Activated naive CD8-positive, alpha-beta T cell treated with anti-CD3 and anti-CD28 coated beads for 36 hours (primary cell): ENCODE data around the gene MKRN1. TPM values are rescaled to one million over a fixed set of nuclear protein-coding genes. Genes with fewer than 3 reads are reported as not detected.
"Not testable (repeated sequence)": the region's sequence is repeated elsewhere in the genome, so short reads cannot be mapped to it uniquely, and the experiment has no call there.

Experiments used
- DNase-seq: peaks from one replicate; pipeline ENCODE4 v3.0.0; 2021
- H3K27ac Mint-ChIP-seq: one replicate; pipeline ENCODE4 v1.8.0; 2022; ENCODE audit warnings: mild to moderate bottlenecking, moderate library complexity, mixed read lengths
- H3K27me3 Mint-ChIP-seq: one replicate; pipeline ENCODE4 v1.8.0; 2022; ENCODE audit warnings: mild to moderate bottlenecking, mixed read lengths
- H3K36me3 Mint-ChIP-seq: one replicate; pipeline ENCODE4 v1.8.0; 2021; ENCODE audit warnings: mild to moderate bottlenecking, mixed read lengths
- H3K4me1 Mint-ChIP-seq: one replicate; pipeline ENCODE4 v1.8.0; 2021; ENCODE audit warnings: mixed read lengths
- H3K4me3 Mint-ChIP-seq: one replicate; pipeline ENCODE4 v1.8.0; 2022; ENCODE audit warnings: mild to moderate bottlenecking, moderate library complexity, mixed read lengths
- H3K9me3 Mint-ChIP-seq: one replicate; pipeline ENCODE4 v1.8.0; 2022; ENCODE audit warnings: mixed read lengths
- total RNA-seq, 2 experiments: library from RNA; stranded (reverse); gene quantifications; one replicate each; pipeline ENCODE4 v1.2.3, GENCODE V29; 2021

The MKRN1 gene
- 10 to 100 TPM; 47.7 to 48.1 TPM for total RNA-seq

GRCh38 chr7:140479062-140479738 lies at the start of gene MKRN1:
Gene MKRN1 (minus strand): TSS chr7:140479505. CDS start chr7:140479344, 161 bp downstream.
- Mint-ChIP-seq H3K36me3 (peaks cover 2% of the 10 kb centered on the region), H3K9me3 (no peaks in the 10 kb centered on the region), H3K27me3 (no peaks in the 10 kb centered on the region), H3K4me1 (peaks cover 28% of the 10 kb centered on the region), H3K4me3 (peak within 1 kb of the TSS; percentile 99), H3K27ac (peak within 1 kb of the TSS; percentile 91)
- peak; percentile 94 for DNase-seq

GRCh38 chr7:140526787-140527664 lies 47.7 kb upstream of the MKRN1 start:
- peak overlapping the region; percentile 59 for H3K27ac Mint-ChIP-seq
- no peak for DNase-seq
- H3K4me3 Mint-ChIP-seq: no peak overlapping the region
- H3K4me1 Mint-ChIP-seq: peaks cover 7% of the 10 kb centered on the region
- peaks cover 4% of the 10 kb centered on the region for H3K27me3 Mint-ChIP-seq
- H3K36me3 Mint-ChIP-seq: no peaks in the 10 kb centered on the region
- H3K9me3 Mint-ChIP-seq: no peaks in the 10 kb centered on the region

- H3K4me1 Mint-ChIP-seq: peaks cover 7% of the 10 kb centered on the region
- peaks cover 2% of the 10 kb centered on the region for H3K27me3 Mint-ChIP-seq
- no peak for DNase-seq
- no peak overlapping the region for H3K4me3 Mint-ChIP-seq
- H3K27ac Mint-ChIP-seq: no peak overlapping the region
- H3K9me3 Mint-ChIP-seq: no peaks in the 10 kb centered on the region
- no peaks in the 10 kb centered on the region for H3K36me3 Mint-ChIP-seq
Measured at GRCh38 chr7:140526214-140526613, 46.9 kb upstream of the MKRN1 start.

GRCh38 chr7:140525743-140526142 lies 46.4 kb upstream of the MKRN1 start:
- Mint-ChIP-seq H3K9me3 (no peaks in the 10 kb centered on the region), H3K4me3 (no peak overlapping the region), H3K27me3 (no peaks in the 10 kb centered on the region), H3K36me3 (no peaks in the 10 kb centered on the region), H3K27ac (no peak overlapping the region), H3K4me1 (peaks cover 7% of the 10 kb centered on the region)
- peak; percentile 18 for DNase-seq

- H3K27ac Mint-ChIP-seq: no peak overlapping the region
- no peaks in the 10 kb centered on the region for H3K9me3 Mint-ChIP-seq
- no peak overlapping the region for H3K4me3 Mint-ChIP-seq
- peaks cover 7% of the 10 kb centered on the region for H3K27me3 Mint-ChIP-seq
- H3K4me1 Mint-ChIP-seq: peaks cover 4% of the 10 kb centered on the region
- H3K36me3 Mint-ChIP-seq: no peaks in the 10 kb centered on the region
- DNase-seq: no peak
Measured at GRCh38 chr7:140521421-140521820, 42.1 kb upstream of the MKRN1 start.

DNA sequence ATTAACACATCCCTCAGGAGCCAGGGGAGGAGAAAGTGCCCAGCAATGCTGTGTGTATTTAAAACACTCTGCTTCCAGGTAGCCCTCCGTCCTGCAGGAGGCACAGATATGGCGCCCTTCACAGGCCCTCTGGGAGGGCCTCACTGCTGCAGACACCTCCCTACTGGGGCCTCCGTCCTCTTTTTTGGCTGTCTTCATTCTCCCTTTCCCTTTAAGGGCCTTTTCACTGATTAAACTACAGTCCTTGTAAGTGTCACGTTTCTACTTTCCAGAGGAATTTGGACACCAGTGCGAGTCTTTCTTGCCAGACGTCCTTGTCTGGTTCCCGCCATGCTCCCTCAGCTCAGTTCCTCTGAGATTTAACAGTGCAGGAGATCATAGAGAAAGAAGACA lies 39.7 kb upstream of the MKRN1 start:
- no peaks in the 10 kb centered on the region for H3K9me3 Mint-ChIP-seq
- H3K27me3 Mint-ChIP-seq: peaks cover 7% of the 10 kb centered on the region
- H3K4me3 Mint-ChIP-seq: no peak overlapping the region
- H3K36me3 Mint-ChIP-seq: no peaks in the 10 kb centered on the region
- DNase-seq: no peak
- H3K27ac Mint-ChIP-seq: no peak overlapping the region
- H3K4me1 Mint-ChIP-seq: peaks cover 2% of the 10 kb centered on the region

DNA sequence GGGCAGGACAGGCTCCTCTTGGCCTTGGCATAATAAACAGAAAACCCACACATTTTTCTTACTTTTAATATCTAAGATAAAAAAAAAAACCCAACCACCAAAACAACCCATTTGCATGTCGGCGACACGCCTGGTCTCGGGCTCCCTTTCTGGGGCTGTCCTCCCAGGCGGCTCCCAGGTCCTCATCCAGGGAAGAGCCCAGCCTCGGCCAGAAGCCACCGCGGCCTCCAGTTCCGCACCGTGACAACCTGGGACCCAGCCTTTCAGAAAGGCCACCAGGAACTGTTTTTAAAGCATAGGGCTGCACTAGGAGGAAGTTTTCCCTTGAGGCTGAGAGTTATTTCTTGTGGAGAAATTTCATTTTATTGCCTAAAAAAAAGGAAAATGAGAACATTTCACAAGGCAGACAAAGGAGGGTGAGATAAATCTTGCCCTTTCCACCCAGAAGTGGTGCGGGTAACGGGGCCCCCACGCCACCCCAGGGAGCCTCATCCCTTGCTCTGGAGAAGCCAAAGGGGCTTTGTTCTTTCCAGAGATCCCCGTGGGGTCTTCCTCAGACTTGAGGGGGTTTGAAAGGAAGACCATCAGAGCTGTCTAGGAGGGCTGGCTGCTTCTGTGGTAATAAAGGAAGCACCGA lies 39.2 kb upstream of the MKRN1 start:
- H3K36me3 Mint-ChIP-seq: no peaks in the 10 kb centered on the region
- no peak for DNase-seq
- H3K9me3 Mint-ChIP-seq: no peaks in the 10 kb centered on the region
- peaks cover 7% of the 10 kb centered on the region for H3K27me3 Mint-ChIP-seq
- no peak overlapping the region for H3K4me3 Mint-ChIP-seq
- H3K4me1 Mint-ChIP-seq: peaks cover 2% of the 10 kb centered on the region
- H3K27ac Mint-ChIP-seq: no peak overlapping the region

GRCh38 chr7:140517546-140518369 lies 38.5 kb upstream of the MKRN1 start:
- peak overlapping the region; percentile 25 for H3K4me3 Mint-ChIP-seq
- no peaks in the 10 kb centered on the region for H3K36me3 Mint-ChIP-seq
- peak; percentile 65 for DNase-seq
- H3K4me1 Mint-ChIP-seq: peaks cover 2% of the 10 kb centered on the region
- peaks cover 7% of the 10 kb centered on the region for H3K27me3 Mint-ChIP-seq
- no peaks in the 10 kb centered on the region for H3K9me3 Mint-ChIP-seq
- H3K27ac Mint-ChIP-seq: no peak overlapping the region

GRCh38 chr7:140512317-140513000 lies 33.2 kb upstream of the MKRN1 start:
- Mint-ChIP-seq H3K27ac (no peak overlapping the region), H3K36me3 (no peaks in the 10 kb centered on the region)

GRCh38 chr7:140509789-140510188 lies 30.5 kb upstream of the MKRN1 start:
- Mint-ChIP-seq H3K9me3 (no peaks in the 10 kb centered on the region), H3K27me3 (no peaks in the 10 kb centered on the region), H3K36me3 (no peaks in the 10 kb centered on the region), H3K4me3 (no peak overlapping the region), H3K4me1 (no peaks in the 10 kb centered on the region), H3K27ac (no peak overlapping the region)
- no peak for DNase-seq

More at GRCh38 chr7:140512317-140513000, 33.2 kb upstream of the MKRN1 start:
- H3K27me3 Mint-ChIP-seq: peaks cover under 1% of the 10 kb centered on the region
- no peaks in the 10 kb centered on the region for H3K9me3 Mint-ChIP-seq
- no peak for DNase-seq
- H3K4me3 Mint-ChIP-seq: no peak overlapping the region
- no peaks in the 10 kb centered on the region for H3K4me1 Mint-ChIP-seq

- H3K27me3 Mint-ChIP-seq, H3K4me3 Mint-ChIP-seq, H3K9me3 Mint-ChIP-seq, DNase-seq, H3K36me3 Mint-ChIP-seq, H3K27ac Mint-ChIP-seq, H3K4me1 Mint-ChIP-seq: not testable (repeated sequence)
Measured at GRCh38 chr7:140507556-140507955, 28.3 kb upstream of the MKRN1 start.

DNA sequence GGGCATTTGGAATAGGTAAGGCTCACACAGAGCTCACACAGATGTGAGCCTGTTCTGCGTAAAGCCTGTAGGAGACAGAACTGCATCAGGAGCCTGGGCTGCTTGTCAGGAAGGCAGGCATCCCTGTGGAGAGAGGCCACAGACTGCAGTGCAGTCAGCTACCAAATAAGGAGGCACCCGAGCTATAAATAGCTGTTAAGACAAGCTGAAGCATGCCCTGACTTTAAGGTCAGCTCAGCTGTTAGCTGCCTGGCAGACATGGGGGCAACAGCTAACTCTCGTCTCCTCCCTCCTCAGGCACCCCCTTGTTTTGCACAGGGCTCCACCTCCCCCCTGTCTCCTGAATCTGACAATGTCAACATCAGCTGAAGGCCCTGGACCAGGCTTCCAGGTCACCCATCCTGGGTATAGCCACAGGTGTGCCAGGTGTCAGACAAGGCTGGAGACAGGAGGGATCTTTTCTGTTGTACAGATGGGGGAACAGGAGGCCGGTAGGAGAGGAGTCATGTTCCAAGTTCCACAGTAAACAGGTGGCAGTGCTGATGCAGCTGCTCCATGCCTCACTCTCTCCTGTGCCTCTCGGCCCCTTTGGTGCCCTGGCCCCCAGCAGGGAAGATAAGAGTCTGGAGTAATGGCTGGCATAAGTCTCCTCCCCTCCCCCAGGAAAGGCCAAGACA lies 27.6 kb upstream of the MKRN1 start:
- no peaks in the 10 kb centered on the region for H3K4me1 Mint-ChIP-seq
- DNase-seq: no peak
- H3K4me3 Mint-ChIP-seq: no peak overlapping the region
- H3K9me3 Mint-ChIP-seq: no peaks in the 10 kb centered on the region
- no peak overlapping the region for H3K27ac Mint-ChIP-seq
- no peaks in the 10 kb centered on the region for H3K36me3 Mint-ChIP-seq
- no peaks in the 10 kb centered on the region for H3K27me3 Mint-ChIP-seq

DNA sequence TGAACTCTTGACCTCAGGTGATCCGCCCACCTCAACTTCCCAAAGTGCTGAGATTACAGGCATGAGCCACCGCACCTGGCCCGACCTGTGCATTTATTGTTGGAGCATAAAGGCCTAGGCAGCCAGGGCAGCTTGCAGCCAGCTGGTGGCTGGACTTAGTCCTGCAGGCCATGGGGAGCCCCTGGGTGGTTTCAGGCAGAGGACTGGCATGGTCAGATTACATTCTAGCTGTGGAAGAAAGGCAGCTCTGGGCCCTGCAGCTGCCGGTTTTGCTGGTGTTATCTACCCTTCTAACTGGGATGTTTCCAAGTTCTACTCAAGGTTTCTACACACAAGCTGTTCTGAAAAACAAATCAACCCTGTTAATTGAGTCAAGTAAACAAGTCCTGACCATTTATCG lies 22.7 kb upstream of the MKRN1 start:
- no peak overlapping the region for H3K4me3 Mint-ChIP-seq
- H3K36me3 Mint-ChIP-seq: no peaks in the 10 kb centered on the region
- no peaks in the 10 kb centered on the region for H3K27me3 Mint-ChIP-seq
- H3K4me1 Mint-ChIP-seq: no peaks in the 10 kb centered on the region
- H3K9me3 Mint-ChIP-seq: no peaks in the 10 kb centered on the region
- no peak overlapping the region for H3K27ac Mint-ChIP-seq
- no peak for DNase-seq

DNA sequence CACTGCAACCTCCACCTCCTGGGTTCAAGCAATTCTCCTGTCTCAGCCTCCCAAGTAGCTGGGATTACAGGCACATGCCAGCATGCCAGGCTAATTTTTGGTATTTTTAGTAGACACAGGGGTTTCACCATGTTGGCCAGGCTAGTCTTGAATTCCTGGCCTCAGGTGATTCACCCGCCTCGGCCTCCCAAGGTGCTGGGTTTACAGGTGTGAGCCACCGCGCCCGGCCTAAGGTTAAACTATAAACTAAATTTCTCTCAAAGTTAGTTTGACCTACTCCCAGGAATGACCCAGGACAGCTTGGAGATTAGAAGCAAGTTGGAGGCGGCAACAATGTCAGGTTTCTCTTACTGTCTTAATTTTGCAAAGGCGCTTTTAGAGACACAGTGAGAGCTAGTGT lies 18.5 kb upstream of the MKRN1 start:
- not testable (repeated sequence) for DNase-seq, H3K27ac Mint-ChIP-seq, H3K36me3 Mint-ChIP-seq, H3K4me3 Mint-ChIP-seq, H3K27me3 Mint-ChIP-seq, H3K9me3 Mint-ChIP-seq, H3K4me1 Mint-ChIP-seq
